Activated CD8-positive, alpha-beta memory T cell treated with anti-CD3 and anti-CD28 coated beads for 24 hours (primary cell): Measurements from ENCODE around the gene SERPINB5.
"Not testable (repeated sequence)": the region's sequence is repeated elsewhere in the genome, so short reads cannot be mapped to it uniquely, and the experiment has no call there.

ENCODE experiments used
- DNase-seq: peaks from one replicate; pipeline ENCODE4 v3.0.0-alpha.2; 2020

SERPINB5 gene, protein sequence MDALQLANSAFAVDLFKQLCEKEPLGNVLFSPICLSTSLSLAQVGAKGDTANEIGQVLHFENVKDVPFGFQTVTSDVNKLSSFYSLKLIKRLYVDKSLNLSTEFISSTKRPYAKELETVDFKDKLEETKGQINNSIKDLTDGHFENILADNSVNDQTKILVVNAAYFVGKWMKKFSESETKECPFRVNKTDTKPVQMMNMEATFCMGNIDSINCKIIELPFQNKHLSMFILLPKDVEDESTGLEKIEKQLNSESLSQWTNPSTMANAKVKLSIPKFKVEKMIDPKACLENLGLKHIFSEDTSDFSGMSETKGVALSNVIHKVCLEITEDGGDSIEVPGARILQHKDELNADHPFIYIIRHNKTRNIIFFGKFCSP

DNA sequence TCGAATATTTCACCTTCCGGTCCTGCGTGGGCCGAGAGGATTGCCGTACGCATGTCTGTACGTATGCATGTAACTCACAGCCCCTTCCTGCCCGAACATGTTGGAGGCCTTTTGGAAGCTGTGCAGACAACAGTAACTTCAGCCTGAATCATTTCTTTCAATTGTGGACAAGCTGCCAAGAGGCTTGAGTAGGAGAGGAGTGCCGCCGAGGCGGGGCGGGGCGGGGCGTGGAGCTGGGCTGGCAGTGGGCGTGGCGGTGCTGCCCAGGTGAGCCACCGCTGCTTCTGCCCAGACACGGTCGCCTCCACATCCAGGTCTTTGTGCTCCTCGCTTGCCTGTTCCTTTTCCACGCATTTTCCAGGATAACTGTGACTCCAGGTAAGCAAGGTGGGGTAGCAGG lies at the start of gene SERPINB5:
Gene SERPINB5 (plus strand): TSS at position 291 of the 400 bp plus-strand sequence. CDS start 7,471 bp downstream, outside the sequence.
- DNase-seq = no peak

DNA sequence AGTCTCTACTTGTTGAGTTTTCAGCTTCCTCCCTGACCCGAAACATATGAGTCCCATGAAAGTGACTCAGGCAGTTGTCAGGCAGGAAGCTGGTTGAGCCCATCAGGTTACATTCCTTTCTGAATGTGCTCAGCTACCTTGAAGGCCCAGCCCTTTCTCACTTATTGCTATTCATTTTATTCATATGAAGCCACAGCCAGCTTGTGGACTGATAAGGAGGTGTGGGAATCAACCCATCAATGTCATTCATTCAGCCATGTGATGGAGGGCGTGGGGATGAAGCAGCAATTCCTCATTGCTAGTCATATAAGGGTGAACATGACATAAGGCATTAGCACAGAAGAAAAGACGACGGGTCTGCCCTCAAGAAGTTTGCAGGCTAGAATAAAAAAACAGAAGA lies 49.2 kb upstream of the SERPINB5 start:
- DNase-seq = no peak

DNA sequence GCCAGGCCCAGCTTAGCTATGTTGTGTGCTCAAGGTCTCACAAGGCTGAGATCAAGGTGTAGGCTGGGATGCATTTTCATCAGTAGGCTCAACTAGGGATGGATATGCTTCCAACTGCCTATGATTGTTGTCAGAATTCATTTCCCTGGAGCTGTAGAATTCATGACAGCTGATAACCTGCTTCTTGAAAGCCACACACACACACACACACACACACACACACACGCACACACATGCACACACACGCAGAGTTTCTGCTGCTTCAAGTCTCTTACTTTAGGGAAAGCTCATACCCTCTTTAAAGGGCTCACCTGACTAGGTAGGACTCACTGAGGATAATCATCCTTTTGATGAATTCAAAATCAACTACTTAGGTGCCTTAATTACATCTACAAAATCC lies 46.2 kb upstream of the SERPINB5 start:
- DNase-seq = no peak

DNA sequence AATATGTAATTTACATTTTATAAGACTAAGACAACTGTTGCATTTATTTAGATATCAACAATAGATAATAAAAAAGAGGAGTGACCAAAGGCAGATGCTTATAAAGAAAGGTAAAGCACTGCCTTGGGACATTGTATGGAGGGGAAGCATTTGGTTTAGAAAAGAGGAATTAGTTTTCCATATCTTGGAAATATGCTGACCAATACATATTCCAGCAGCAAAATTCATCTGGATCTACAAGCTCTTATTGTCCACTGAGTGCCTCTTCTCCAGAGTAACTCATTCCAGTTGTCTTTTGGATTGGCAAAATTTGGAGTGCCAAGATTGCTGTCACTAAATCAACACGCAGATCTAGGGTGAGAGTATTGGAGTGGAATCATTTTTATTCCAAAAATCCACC lies 45.6 kb upstream of the SERPINB5 start:
- no peak for DNase-seq

DNA sequence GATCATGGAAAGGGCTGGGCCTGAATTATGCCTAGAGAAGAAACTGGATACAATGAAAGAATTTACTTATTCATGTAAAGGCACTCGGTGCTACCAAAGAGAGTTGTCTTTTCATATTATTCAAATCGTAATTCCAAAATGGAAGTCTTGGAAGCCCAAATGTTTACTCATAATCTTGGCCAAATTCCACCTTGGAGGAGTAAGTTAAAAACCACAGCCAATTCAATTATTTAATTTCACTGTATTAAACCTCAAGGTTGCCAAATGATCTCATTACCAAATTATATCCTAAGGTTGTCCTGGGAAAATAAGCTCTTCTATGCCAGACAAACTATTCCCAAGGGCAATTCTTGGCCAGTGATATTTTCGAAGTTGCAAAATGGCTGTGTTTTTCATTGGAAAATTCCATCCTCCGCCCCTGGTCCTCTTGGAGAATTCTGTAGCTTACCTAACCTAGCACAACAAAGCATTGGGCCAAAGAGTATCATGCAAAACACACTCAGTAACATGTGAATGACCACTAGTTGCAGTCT lies 43.4 kb upstream of the SERPINB5 start:
- no peak for DNase-seq

DNA sequence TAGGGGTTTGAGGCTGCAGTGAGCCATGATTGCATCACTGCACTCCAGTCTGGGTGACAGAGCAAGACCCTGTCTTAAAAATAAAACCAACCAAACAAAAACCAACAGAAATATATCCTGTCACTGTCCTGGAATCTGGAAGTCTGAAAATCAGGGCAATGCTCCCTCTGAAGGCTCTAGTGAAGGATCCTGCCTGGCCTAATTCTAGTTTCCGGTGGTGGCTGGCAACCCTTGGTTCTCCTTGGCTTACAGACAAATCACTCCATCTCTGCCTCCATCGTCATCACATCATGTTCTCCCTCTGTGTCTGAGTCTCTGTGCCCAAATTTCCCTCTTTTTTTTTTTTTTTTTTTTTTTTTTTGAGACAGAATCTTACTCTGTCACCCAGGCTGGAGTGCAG lies 38.6 kb upstream of the SERPINB5 start:
- no peak for DNase-seq

DNA sequence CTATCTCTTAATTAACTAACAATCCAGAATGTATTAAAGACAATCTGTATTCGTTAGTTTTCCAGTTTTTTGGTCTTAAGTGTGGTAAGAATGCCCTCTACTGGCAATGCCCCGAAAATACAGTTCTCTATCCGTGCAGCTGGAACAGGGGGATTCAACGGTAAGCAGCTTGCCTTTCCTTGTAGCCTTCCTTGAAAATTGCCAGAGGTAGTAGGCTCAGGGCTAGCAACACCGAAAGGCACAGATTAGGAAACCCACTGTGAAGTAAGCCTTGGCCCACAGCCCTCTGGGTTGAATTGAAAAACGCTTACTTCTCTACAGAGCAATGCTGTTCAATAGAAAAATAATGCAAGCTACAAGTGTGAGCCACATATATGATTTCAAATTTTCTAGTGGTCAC lies 37.4 kb upstream of the SERPINB5 start:
- DNase-seq = peak; percentile 71

DNA sequence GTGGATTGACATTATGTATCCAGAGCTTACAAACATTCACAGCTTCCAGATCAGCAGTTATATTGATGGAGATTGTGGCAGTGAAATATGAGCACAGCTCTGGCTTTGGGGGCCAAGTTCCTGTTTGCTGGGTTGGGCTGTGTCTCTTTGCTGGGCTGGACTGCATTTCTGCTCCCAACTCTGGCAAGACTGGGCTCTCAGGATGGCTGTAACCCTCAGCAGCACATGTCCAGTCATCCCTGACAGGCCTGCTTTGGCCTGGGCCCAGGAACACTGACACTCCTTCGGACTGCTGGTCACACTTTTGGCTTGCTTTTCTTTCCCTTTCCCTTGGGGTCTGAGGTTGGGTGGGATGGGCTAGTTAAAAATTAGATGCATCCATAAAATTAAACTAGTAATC lies 36.5 kb upstream of the SERPINB5 start:
- DNase-seq = no peak

DNA sequence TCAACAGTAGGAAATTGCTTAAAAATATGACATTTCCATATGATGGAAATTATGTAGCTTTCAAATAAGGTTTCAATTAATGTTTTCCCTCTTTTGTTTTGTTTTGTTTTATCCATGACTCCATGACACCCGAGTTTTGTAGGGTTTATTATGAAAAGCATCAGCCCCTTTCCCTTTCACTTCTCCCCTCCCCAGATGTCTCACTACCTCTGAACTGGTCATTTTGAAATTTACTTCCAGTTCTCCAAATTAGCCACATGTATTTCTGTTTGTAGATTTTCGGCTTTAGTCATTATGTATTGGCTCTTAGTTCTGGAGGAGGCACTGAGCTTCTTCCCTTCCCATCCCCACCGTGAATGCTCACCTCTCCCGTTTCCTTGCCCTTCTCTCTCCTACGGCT lies 35.9 kb upstream of the SERPINB5 start:
- DNase-seq = no peak

DNA sequence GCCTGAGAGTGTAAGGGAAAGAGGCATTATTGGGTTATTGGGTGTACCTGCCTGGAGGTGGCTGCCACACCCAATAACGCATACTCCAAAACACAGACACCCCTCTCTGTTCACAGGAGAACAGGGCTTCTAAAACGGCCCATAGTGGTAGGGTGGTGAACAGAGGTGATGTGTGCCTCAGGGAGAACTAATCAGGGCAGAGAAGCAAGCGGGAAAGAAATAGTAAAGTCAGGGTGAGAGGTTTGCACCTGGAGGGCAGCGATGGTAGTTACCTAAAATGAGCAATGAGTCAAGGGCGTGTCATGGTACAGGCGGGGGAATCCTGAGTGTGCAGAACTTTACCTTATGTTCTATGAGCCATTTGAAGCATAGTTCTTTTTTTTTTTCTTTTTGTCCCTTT lies 32.9 kb upstream of the SERPINB5 start:
- no peak for DNase-seq

DNA sequence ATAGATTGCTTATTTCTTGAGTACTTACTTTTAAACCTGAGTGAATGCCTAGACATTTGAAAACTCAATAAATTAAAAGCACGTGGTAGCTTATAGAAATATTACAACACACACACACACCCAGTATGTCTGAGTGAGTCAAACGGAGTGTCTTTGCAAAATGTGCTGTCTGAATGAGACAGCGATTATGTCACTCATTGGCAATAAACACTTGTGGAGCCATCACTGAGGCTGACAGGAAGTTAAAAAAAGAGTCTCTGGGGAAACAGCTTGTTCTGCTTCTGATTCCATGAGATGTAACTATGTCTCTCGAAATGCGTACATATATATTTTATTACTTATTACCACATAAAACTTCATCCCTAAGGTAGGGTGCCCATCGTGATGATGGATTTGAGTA lies 32.2 kb upstream of the SERPINB5 start:
- no peak for DNase-seq

DNA sequence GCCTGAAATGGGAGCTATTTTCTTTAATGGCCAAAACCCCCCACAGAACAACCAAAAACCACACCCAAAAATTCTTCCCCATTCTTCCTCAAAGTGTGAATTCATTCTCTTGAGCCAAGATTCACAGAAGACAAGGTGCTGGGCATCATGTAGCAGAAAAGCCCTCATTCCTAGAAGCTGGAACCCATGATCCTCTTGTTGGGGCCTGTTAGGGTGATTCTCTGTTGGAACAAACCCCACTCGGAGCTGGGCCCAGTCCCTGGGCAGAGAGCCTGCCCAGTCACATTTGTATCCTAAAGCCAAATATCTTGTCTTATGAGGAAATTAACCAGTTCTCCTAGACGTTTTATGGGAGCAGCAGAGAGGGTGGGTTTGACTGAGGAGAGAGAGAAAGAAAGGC lies 31.7 kb upstream of the SERPINB5 start:
- DNase-seq = no peak

DNA sequence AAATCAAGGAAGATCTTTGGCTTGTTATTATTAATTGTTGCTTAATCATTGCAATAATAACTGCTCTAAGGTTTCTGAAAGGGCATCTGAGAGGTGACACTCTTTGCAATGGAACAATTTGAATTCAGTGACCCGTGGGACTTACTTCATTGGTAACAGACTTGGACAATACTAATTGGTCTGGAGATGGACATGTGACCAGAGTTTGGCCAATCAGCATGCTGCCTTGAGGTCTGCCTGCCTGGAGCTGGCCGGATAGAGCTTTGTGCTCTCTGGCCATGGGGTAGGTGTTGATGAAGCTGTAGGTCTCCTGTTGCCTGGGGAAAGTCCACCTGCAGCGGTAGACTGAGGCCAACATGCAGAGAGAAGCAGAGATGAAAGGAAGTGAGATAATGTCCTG lies 30.5 kb upstream of the SERPINB5 start:
- DNase-seq = no peak

DNA sequence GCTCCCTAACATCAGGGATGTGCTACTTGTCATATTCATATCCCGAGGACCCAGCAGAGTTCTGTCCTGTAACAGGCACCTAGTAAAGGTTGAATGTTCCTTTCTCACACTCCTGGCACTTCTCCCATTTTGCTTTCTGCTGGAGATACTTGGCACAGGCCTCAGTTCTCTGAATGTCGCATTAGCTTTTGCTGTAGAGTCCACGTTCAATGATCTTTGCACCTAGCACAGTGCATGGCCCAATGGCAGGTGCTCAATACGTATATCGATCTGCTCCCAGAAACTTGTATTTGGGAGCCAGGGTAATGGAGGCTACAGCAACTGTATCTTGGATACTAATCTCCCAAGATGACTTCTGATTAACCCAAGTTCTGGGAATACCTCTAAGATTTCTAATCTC lies 29.7 kb upstream of the SERPINB5 start:
- no peak for DNase-seq

DNA sequence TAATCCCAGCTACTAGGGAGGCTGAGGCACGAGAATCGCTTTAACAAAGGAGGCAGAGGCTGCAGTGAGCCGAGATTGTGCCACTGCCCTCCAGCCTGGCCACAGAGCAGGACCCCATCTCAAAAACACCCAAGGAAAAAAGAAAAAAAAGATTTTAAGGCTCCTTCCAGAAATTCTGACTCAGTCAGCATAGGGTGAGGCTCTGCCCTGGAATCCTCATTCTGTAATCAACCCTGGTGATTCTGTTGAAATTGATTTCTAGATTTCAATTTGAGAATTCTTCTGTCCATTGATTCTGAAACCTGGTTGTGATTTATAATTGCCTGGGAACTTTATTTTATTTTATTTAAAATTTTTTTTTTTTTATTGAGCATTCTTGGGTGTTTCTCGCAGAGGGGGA lies 27.3 kb upstream of the SERPINB5 start:
- DNase-seq = no peak

DNA sequence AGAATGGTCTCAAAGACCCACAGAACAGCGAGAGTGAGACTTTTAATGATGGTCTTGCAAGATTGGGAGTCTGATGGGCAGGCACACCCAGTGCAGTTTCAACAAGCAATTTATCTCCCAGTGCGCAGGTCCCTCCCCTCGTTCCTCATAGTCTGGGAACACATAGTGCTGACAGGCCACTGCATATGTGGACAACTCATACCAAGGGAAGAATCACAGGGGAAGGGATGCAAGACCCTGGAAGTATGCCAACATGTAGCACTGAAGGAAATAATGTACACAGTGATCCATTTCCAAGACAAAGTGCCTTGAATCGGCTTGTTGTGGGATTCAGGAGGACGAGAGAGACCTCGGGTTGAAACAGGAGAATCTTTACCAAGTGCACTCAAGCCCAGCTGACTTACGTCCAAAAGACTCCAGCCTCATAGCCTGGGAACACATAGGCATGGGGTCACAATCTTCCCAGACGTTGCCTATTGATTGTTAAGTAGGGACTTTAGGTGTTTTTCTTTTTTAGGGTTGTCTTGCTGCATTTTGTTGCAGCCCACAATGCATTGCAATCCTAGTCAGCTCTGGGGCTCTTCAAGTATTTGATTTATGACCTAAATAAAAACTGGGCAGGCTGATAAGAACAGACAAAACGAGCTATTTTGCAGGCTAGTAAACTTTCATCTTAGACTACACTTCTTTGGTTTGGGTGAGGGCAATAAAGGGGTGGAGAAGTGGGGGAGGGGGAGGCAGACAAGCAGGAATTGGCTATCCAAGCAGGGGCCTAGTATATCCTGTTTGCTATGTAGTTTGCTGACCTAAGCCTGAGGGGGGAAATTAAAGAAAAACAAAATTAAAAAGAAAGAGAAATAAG lies 24.7 kb upstream of the SERPINB5 start:
- DNase-seq = no peak

DNA sequence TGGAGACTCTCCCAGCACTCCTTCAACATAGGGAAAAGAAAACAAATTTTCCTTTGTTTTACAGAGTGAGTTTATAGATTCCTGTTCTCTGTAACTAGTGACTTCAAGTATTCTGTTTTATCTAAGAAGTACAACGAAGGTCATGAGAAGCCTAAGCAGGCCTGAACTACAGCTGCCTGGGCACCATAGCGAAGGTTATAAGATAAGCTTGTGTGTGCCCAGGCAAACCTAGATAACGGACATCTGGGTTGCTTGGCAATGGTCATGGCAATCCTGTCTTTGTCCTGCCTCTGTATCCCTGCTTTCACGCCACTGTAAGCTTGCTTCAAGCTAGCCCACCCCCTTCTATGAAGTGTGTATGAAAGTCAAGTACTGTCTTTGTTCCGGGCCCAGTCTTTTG lies 24.0 kb upstream of the SERPINB5 start:
- DNase-seq = not testable (repeated sequence)

DNA sequence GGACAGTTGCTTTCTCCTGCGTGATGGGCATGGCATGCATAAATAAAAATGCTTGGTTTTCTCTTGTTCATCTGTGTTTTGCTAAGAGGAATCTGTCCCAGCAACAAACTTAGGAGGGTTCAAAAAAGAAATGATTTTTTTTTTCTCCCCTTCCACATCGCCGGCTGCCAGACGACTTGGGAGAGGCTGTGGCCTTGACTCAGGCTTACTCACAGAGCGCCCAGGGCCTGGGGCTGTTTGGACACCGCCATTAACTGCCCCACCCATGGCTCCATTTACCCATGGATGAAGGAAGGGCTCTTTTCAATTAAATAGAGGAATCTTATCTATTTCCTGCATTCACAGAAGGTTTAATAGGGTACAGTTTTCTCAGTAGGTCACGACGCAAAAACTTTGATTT lies 22.3 kb upstream of the SERPINB5 start:
- DNase-seq = no peak

DNA sequence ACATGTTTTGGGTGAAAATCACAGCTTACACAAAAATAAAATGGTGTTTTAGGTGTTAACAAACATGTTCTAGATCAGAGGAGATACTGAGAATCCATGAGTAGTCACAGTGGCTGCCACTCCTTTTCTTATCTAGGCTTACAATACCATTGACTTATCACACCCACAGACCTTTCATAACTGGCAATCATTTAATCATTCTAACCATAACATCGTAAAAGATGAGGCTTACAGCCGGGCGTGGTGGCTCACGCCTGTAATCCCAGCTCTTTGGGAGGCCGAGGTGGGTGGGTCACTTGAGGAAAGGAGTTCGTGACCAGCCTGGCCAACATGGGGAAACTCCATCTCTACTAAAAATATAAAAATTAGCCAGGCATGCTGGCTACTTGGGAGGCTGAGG lies 18.8 kb upstream of the SERPINB5 start:
- DNase-seq = no peak

DNA sequence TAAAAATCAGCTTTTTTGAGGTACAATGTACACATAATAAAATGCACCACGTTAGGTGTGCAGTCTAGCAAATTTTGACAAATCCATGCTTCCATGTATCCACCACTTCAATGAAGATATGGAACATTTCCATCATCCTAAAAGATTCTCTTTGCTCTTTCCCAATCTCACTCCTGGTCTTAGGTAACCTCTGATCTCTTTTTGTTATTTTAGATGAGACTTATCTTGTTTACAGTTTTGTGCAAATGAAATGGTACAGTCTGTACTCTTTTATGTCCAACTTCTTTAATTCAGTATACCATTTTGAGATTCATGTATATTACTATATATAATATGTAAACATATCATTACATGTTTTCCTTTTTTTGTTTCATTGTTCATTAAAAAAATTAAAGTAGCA lies 16.3 kb upstream of the SERPINB5 start:
- DNase-seq = no peak

DNA sequence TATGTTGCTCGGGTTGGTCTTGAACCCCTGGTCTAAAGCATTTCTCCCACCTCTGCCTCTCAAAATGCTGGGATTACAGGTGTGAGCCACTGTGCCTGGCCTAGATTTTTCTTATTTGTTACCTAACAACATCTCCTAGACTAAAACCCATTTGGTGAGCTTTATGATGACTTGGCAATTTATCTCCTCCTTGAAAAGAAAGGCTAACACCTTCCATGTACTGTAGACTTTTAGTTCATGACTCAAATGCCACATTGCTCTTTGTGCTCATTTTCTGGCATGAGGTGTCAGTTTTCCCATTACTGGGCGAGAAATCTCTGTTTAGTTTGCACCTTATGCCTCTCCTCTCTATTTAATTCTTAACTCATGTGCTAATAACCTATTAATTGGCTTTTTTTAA lies 12.3 kb upstream of the SERPINB5 start:
- DNase-seq = no peak

DNA sequence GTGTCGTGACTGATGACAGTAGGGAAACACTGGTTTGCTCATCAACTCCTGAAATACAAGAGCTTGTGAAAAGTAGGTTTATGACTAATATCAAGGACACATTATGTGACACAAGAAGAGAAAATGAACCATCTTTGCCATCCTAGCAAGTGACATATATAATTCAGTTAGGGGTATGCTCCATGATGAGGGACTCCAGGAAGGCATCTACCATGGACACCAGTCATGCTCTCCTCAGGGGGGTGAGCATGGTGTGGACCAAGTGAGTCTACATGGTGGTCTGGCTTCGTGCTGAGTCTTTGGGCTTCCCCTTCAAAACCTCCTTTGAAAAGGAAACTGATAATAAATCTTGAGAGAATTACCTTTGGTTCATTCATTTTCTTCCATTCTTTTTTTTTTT lies 11.7 kb upstream of the SERPINB5 start:
- no peak for DNase-seq

DNA sequence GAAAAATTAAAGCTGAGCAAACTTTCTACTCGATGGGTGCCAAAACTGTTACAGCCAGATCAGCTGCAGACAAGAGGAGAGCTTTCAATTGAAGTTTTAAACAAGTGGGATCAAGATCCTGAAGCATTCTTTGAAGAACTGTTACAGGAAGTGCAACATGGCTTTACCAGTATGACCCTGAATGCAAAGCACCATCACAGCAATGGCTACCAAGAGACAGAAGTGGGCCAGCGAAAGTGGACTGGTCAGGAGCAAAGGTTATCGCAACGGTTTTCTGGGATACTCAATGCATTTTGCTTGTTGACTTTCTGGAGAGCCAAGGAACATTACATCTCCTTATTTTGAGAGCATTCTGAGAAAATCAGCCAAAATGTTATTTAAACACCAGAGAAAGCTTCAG lies 9.1 kb upstream of the SERPINB5 start:
- DNase-seq = no peak

DNA sequence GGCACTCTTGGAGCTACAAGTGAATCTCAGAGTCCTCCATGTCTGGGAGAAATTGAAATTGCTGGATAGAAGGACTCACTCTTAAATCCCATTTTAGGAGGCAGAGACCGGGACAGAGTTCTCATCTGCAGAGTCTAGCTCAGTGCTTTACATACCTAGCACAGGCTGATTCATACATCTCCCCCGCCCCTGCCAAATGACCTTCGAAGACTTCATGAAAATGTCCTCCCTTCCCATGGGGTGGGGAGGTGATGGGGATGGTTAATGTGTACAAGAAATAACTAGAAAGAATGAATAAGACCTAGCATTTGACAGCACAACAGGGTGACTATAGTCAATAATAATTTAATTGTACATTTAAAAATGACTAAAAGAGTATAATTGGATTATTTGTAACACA lies 8.2 kb upstream of the SERPINB5 start:
- no peak for DNase-seq
